NOMO-1 treated with DMSO at 0.1 percent for 48 hours (cell line): ENCODE measurements around the gene CAV1.

Experiments used
- DNase-seq: peaks from one replicate; lab custom pipeline; 2025; ENCODE audit not compliant: unreplicated experiment; lab: John Stamatoyannopoulos, UW

The CAV1 gene

DNA sequence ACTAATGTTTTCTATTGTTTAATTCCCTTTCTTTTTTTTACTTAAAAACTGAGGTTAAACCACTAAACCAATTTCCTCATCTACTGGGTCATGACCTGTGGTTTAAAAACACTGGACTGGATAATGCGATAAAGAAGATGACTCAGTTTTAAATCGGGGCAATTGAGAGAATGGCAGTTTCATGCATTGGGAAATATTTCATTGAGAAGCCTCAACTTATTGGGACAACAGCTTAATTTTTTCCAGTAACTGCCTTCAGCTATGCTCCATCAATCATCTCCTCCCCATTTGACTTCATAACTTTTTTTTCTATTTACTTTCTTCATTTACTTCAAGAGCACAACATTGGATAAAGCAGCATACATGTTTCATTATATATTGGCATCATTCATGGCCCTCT is 85.4 kb downstream of the CAV1 start:
- peak; percentile 77 for DNase-seq

GRCh38 chr7:116610721-116611120 is 85.9 kb downstream of the CAV1 start:
- DNase-seq, result no peak
